ENCODE measurements around the gene TBC1D22B. TPM values are rescaled to one million over a fixed set of nuclear protein-coding genes. Genes with fewer than 3 reads are reported as not detected.

The TBC1D22B gene
- total RNA-seq, 5 donors from 2014 or later (not counting 1 experiment from before 2014, with no cell fraction given) = 9.5 to 12.6 (median 10.7) TPM

DNA sequence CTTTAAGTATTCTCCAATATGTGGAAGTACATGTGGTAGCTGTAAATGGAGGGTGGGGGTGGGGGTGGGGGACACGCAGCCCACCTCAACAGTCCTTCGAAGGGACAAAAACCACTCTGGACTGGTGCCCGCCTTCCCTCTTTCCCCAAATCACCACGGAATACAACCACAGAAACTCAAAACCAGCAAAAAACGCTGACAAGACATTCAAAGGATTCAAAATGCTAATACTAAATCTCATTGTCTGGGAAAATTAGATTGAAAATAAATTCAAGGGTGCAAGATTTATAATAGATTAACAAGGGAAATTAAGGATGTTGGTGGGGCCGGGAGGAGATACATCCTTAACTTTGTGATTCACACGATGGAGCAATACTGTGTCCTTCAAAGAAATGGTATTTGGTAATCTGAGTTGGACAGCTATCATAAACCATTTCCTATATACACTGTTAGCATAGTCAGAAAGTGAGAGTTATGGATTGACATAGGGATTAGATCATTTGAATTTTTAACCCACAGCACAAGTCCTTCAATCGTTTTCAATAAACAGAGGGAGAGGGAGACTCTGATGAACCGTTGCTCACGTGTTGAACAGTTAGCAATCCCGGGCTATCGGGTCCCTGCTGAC is 766 bp upstream of the TBC1D22B start:
- H3K9me3 Mint-ChIP-seq = no peaks in the 10 kb centered on the region
- CTCF ChIA-PET = interaction anchor here in 1 of 2 donors (0.6 to 1.0 kb wide), 2 partner anchors 239 to 811 kb away, joined by 3 to 4 read pairs; no protein-coding TSS in a partner anchor
- H3K4me3 ChIP-seq (ENCODE audit: control insufficient read depth in 1 of 2, extremely low read depth in 1 of 2, low read length in 1 of 2) = peak overlapping the region in 1 of 2 donors; percentile 89

DNA sequence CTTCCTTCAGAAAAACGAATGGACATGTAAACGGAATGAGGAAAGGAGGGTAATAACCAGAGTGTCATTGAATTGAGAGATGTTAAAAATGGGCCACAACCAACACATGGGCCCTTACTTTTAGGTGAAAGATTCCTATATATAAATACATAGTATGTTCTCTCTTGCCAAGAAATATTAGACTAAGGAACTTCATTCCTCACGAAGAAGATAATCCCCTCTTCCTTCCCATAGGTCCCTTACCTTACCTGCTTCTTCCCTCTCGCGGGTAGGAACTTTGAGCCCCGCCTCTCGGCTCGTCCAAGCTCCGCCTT is 295 bp upstream of the TBC1D22B start:
- H3K36me3 Mint-ChIP-seq = peaks cover under 1% of the 10 kb centered on the region
- ChIA-PET CTCF (no interaction called here), POLR2A (no interaction called here)
- H3K27me3 ChIP-seq (replicated peaks in 1 of 2; ENCODE audit: control insufficient read depth in 2 of 2, extremely low read depth in 1 of 2, insufficient read depth in 2 of 2, low read length in 1 of 2) = no peaks in the 10 kb centered on the region
- peaks cover 29 to 38% (median 37%) of the 10 kb centered on the region in 3 donors for H3K4me1 Mint-ChIP-seq
- H3K27ac ChIP-seq (ENCODE audit: low read length) = peak overlapping the region; percentile 87
- H3K9me3 Mint-ChIP-seq = no peaks in the 10 kb centered on the region
- H3K36me3 ChIP-seq (ENCODE audit: control insufficient read depth in 2 of 2, extremely low read depth in 1 of 2, insufficient read depth in 1 of 2, low read length in 1 of 2) = no peaks in the 10 kb centered on the region
- DNase-seq (no peak), ATAC-seq (replicated peaks in 1 of 4) (no peak)
- peak overlapping the region; percentile 79 to 83 for H3K27ac Mint-ChIP-seq
- H3K9me3 ChIP-seq = no peaks in the 10 kb centered on the region
- peak overlapping the region; percentile 91 to 98 (median 94) for H3K4me3 Mint-ChIP-seq
- H3K4me3 ChIP-seq (ENCODE audit: control insufficient read depth in 1 of 2, extremely low read depth in 1 of 2, low read length in 1 of 2) = peak overlapping the region; percentile 83 to 89
- 0% methylated on average over 6 of the region's 9 CpGs for WGBS (ENCODE audit: insufficient coverage)
- peaks cover 14 to 24% of the 10 kb centered on the region in 2 experiments for H3K4me1 ChIP-seq (ENCODE audit: control insufficient read depth in 1 of 2, extremely low read depth in 1 of 2, insufficient read depth in 2 of 2, low read length in 2 of 2)
- no peaks in the 10 kb centered on the region for H3K27me3 Mint-ChIP-seq

More for the DNA sequence above, 766 bp upstream of the TBC1D22B start:
- H3K4me1 Mint-ChIP-seq = peaks cover 28 to 37% (median 37%) of the 10 kb centered on the region in 3 donors
- Histone ChIP-seq H3K36me3 (ENCODE audit: control insufficient read depth in 2 of 2, extremely low read depth in 1 of 2, insufficient read depth in 1 of 2, low read length in 1 of 2) (no peaks in the 10 kb centered on the region), H3K27me3 (replicated peaks in 1 of 2; ENCODE audit: control insufficient read depth in 2 of 2, extremely low read depth in 1 of 2, insufficient read depth in 2 of 2, low read length in 1 of 2) (no peaks in the 10 kb centered on the region), H3K4me1 (ENCODE audit: control insufficient read depth in 1 of 2, extremely low read depth in 1 of 2, insufficient read depth in 2 of 2, low read length in 2 of 2) (peaks cover 14 to 24% of the 10 kb centered on the region in 2 experiments), H3K27ac (ENCODE audit: low read length) (peak overlapping the region; percentile 87), H3K9me3 (no peaks in the 10 kb centered on the region)
- no peak for ATAC-seq (replicated peaks in 1 of 4)
- DNase-seq = no peak
- peak overlapping the region in 1 of 2 donors; percentile 79 for H3K27ac Mint-ChIP-seq
- H3K4me3 Mint-ChIP-seq = peak overlapping the region; percentile 91 to 98 (median 94)
- WGBS (ENCODE audit: insufficient coverage) = 50% methylated on average over 2 of the region's 12 CpGs
- POLR2A ChIA-PET = no interaction called here
- H3K27me3 Mint-ChIP-seq = no peaks in the 10 kb centered on the region
- H3K36me3 Mint-ChIP-seq = no peaks in the 10 kb centered on the region

DNA sequence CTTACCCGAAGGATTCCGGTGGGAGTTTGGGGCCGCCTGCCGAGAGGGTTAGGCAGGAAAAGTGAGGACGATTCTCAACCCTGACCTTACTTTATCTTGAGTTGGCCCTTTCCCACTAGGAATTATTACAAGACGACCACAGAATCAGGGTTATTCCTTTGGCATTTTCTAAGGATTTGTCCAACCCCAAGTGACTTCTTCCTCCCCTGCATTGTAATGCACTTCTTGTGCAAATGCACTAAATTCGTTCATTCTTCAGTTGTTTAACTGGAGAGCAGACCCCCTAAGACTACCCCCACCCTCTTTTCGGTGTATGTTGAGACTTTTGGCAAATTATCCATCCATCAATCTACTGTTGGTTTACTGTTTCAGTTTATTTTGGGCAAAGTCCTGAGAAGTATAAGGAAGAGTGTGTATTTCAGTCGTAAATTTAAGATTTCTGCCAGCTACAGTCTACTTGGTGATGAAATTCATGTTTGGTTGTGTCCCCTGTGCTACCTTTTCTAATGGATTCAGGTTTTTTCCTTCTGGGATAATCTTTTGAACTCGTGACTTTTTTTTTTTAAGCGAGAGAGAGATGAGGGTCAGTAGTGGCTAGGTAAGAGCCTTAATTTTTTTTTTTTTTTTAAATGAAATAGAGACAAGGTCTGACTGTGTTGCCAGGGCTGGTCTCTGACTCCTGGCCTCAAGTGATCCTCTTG is 983 bp downstream of the TBC1D22B start:
- peak overlapping the region; percentile 87 for H3K27ac ChIP-seq (ENCODE audit: low read length)
- ChIA-PET POLR2A (interaction anchor here in 1 of 2 donors (0.5 to 0.7 kb wide), 2 partner anchors 383 to 1807 kb away, joined by 3 read pairs; no protein-coding TSS in a partner anchor), CTCF (interaction anchor here (0.6 to 1.3 kb wide), 3 partner anchors 27 to 50 kb away, joined by 3 to 4 read pairs (median 3); no protein-coding TSS in a partner anchor)
- peak overlapping the region; percentile 83 to 89 for H3K4me3 ChIP-seq (ENCODE audit: control insufficient read depth in 1 of 2, extremely low read depth in 1 of 2, low read length in 1 of 2)
- no peaks in the 10 kb centered on the region for H3K9me3 ChIP-seq
- Mint-ChIP-seq H3K36me3 (peaks cover 10% of the 10 kb centered on the region), H3K4me3 (peak overlapping the region; percentile 91 to 98 (median 94)), H3K9me3 (no peaks in the 10 kb centered on the region), H3K27ac (peak overlapping the region; percentile 79 to 83), H3K4me1 (peaks cover 40 to 50% (median 49%) of the 10 kb centered on the region in 3 donors), H3K27me3 (no peaks in the 10 kb centered on the region)
- DNase-seq (no peak), ATAC-seq (replicated peaks in 1 of 4) (no peak)
- WGBS (ENCODE audit: insufficient coverage) = 21% methylated on average over 6 of the region's 11 CpGs
- H3K36me3 ChIP-seq (ENCODE audit: control insufficient read depth in 2 of 2, extremely low read depth in 1 of 2, insufficient read depth in 1 of 2, low read length in 1 of 2) = no peaks in the 10 kb centered on the region
- no peaks in the 10 kb centered on the region for H3K27me3 ChIP-seq (replicated peaks in 1 of 2; ENCODE audit: control insufficient read depth in 2 of 2, extremely low read depth in 1 of 2, insufficient read depth in 2 of 2, low read length in 1 of 2)
- peaks cover 14 to 24% of the 10 kb centered on the region in 2 experiments for H3K4me1 ChIP-seq (ENCODE audit: control insufficient read depth in 1 of 2, extremely low read depth in 1 of 2, insufficient read depth in 2 of 2, low read length in 2 of 2)

DNA sequence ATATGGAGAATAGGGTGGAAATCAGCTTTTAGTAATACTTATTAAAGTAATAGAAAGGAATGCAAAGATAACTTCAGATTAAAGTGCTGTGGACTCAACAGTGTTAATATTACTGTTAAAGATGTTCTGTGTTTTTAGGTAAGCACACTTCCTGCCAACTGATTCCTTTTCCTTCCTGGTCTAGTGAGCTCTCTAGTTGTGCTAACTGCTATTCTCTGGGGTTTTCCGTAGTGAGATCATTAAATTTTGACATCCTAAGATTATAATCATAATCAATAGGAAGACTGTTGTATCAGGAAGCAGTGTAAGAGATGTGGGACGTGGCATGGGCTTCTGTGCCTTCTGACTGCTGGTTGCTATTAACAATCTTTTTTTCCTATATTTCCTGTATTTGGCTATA is 1.6 kb downstream of the TBC1D22B start:
- no CpG with 5 or more reads among the region's 2 CpGs for WGBS (ENCODE audit: insufficient coverage)
- CTCF ChIA-PET = interaction anchor here (0.7 to 1.3 kb wide), 2 partner anchors 26 to 50 kb away, joined by 3 read pairs; no protein-coding TSS in a partner anchor

DNA sequence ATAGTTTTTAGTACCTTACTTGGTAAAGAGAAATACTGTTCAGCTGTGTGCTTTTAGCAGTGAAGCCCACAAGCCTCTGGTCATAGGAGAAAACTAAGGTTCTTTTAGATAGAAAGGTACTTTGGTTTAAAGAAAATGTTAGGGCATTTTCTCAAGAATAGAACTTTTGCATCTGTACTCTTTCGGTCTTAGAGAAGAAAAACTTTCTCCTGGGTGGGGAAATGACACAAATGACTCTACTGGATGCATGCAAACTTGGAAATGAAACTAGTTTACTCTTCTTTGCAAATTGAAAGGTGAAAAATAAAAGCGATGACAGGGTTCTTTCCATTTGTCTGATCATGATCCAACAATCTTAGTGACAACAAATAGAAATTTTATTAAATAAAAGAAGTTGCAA is 2.5 kb downstream of the TBC1D22B start:
- Histone ChIP-seq H3K27ac (ENCODE audit: low read length) (peak overlapping the region; percentile 87), H3K9me3 (no peaks in the 10 kb centered on the region), H3K27me3 (replicated peaks in 1 of 2; ENCODE audit: control insufficient read depth in 2 of 2, extremely low read depth in 1 of 2, insufficient read depth in 2 of 2, low read length in 1 of 2) (no peaks in the 10 kb centered on the region), H3K36me3 (ENCODE audit: control insufficient read depth in 2 of 2, extremely low read depth in 1 of 2, insufficient read depth in 1 of 2, low read length in 1 of 2) (peaks cover 0 to 2% of the 10 kb centered on the region in 2 donors), H3K4me1 (ENCODE audit: control insufficient read depth in 1 of 2, extremely low read depth in 1 of 2, insufficient read depth in 2 of 2, low read length in 2 of 2) (peaks cover 14 to 24% of the 10 kb centered on the region in 2 experiments), H3K4me3 (ENCODE audit: control insufficient read depth in 1 of 2, extremely low read depth in 1 of 2, low read length in 1 of 2) (no peak overlapping the region)
- Mint-ChIP-seq H3K27me3 (no peaks in the 10 kb centered on the region), H3K9me3 (no peaks in the 10 kb centered on the region), H3K27ac (peak overlapping the region; percentile 77 to 82), H3K36me3 (peaks cover 10% of the 10 kb centered on the region), H3K4me1 (peaks cover 55 to 60% (median 59%) of the 10 kb centered on the region in 3 donors), H3K4me3 (peak overlapping the region; percentile 69 to 98 (median 94))
- DNase-seq (no peak), ATAC-seq (replicated peaks in 1 of 4) (no peak)
- CTCF ChIA-PET = interaction anchor here in 1 of 2 donors (1.3 kb wide), 1 partner anchor 51 kb away, joined by 3 read pairs; no protein-coding TSS in a partner anchor
- POLR2A ChIA-PET = no interaction called here
- WGBS (ENCODE audit: insufficient coverage) = no CpG with 5 or more reads among the region's 2 CpGs

More for the DNA sequence above, 1.6 kb downstream of the TBC1D22B start:
- no peaks in the 10 kb centered on the region for H3K9me3 ChIP-seq
- no peaks in the 10 kb centered on the region for H3K27me3 ChIP-seq (replicated peaks in 1 of 2; ENCODE audit: control insufficient read depth in 2 of 2, extremely low read depth in 1 of 2, insufficient read depth in 2 of 2, low read length in 1 of 2)
- H3K36me3 ChIP-seq (ENCODE audit: control insufficient read depth in 2 of 2, extremely low read depth in 1 of 2, insufficient read depth in 1 of 2, low read length in 1 of 2) = peaks cover 0 to under 1% of the 10 kb centered on the region in 2 donors
- no peaks in the 10 kb centered on the region for H3K27me3 Mint-ChIP-seq
- no peaks in the 10 kb centered on the region for H3K9me3 Mint-ChIP-seq
- H3K4me3 Mint-ChIP-seq = peak overlapping the region; percentile 69 to 98 (median 94)
- H3K4me1 ChIP-seq (ENCODE audit: control insufficient read depth in 1 of 2, extremely low read depth in 1 of 2, insufficient read depth in 2 of 2, low read length in 2 of 2) = peaks cover 14 to 24% of the 10 kb centered on the region in 2 experiments
- POLR2A ChIA-PET = interaction anchor here in 1 of 2 donors (0.5 kb wide), 1 partner anchor 1807 kb away, joined by 3 read pairs; no protein-coding TSS in a partner anchor
- peaks cover 10% of the 10 kb centered on the region for H3K36me3 Mint-ChIP-seq
- ATAC-seq (replicated peaks in 1 of 4) (peak in 1 of 4 experiments; percentile 33), DNase-seq (peak in 1 of 35 experiments; percentile 70)
- no peak overlapping the region for H3K4me3 ChIP-seq (ENCODE audit: control insufficient read depth in 1 of 2, extremely low read depth in 1 of 2, low read length in 1 of 2)
- H3K27ac Mint-ChIP-seq = peak overlapping the region; percentile 77 to 78
- peaks cover 46 to 54% (median 53%) of the 10 kb centered on the region in 3 donors for H3K4me1 Mint-ChIP-seq
- peak overlapping the region; percentile 87 for H3K27ac ChIP-seq (ENCODE audit: low read length)

DNA sequence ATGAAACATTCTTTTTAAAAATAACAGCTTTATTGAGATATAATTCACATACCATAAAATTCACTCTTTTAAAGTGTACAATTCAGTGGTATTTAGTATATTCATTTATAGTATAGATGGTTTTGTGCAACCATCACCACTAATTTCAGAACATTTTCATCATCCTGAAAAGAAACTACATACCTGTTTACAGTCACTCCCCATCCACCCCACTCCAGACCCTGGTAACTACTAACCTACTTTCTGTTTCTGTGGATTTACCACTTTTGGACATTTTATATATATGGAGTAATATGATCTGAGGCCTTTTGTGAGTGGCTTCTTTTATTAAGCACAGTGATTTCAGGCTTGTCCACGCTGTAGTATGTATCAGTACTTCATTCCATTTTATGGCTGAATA is 2.9 kb downstream of the TBC1D22B start:
- no peak overlapping the region for H3K4me3 ChIP-seq (ENCODE audit: control insufficient read depth in 1 of 2, extremely low read depth in 1 of 2, low read length in 1 of 2)
- peaks cover 14 to 24% of the 10 kb centered on the region in 2 experiments for H3K4me1 ChIP-seq (ENCODE audit: control insufficient read depth in 1 of 2, extremely low read depth in 1 of 2, insufficient read depth in 2 of 2, low read length in 2 of 2)
- H3K36me3 ChIP-seq (ENCODE audit: control insufficient read depth in 2 of 2, extremely low read depth in 1 of 2, insufficient read depth in 1 of 2, low read length in 1 of 2) = peaks cover 0 to 2% of the 10 kb centered on the region in 2 donors
- POLR2A ChIA-PET = no interaction called here
- Mint-ChIP-seq H3K4me1 (peaks cover 59 to 64% (median 63%) of the 10 kb centered on the region in 3 donors), H3K27ac (no peak overlapping the region), H3K36me3 (peaks cover 10% of the 10 kb centered on the region), H3K9me3 (no peaks in the 10 kb centered on the region), H3K27me3 (no peaks in the 10 kb centered on the region), H3K4me3 (no peak overlapping the region)
- no peaks in the 10 kb centered on the region for H3K9me3 ChIP-seq
- no peak overlapping the region for H3K27ac ChIP-seq (ENCODE audit: low read length)
- DNase-seq = no peak
- no peaks in the 10 kb centered on the region for H3K27me3 ChIP-seq (replicated peaks in 1 of 2; ENCODE audit: control insufficient read depth in 2 of 2, extremely low read depth in 1 of 2, insufficient read depth in 2 of 2, low read length in 1 of 2)
- no CpG with 5 or more reads among the region's 1 CpG for WGBS (ENCODE audit: insufficient coverage)
- CTCF ChIA-PET = no interaction called here
- ATAC-seq (replicated peaks in 1 of 4) = no peak

All from T-cell (primary cell).